G401 (cell line): ENCODE measurements around the gene OXA1L. TPM values are rescaled to one million over a fixed set of nuclear protein-coding genes. Genes with fewer than 3 reads are reported as not detected.
"Not testable (repeated sequence)": the region's sequence is repeated elsewhere in the genome, so short reads cannot be mapped to it uniquely, and the experiment has no call there.

Experiments
- DNase-seq: peaks from one replicate; pipeline ENCODE4 v3.0.0-alpha.2; 2015; ENCODE audit warnings: low spot score
- in situ Hi-C: cut with HindIII; loops from 2 replicates; pipeline ENCODE4 v1.10.0; 2016; ENCODE audit warnings: low sequenced_read_pairs, mixed read lengths
- total RNA-seq: library from RNA; depleted of rRNA; stranded (reverse); fragments of >200 nt; shearing (Covaris generic); gene quantifications from 2 replicates; pipeline ENCODE4 v1.2.3, GENCODE V29; 2014

OXA1L gene
- total RNA-seq, 1 experiment from 2014 or later = 240 TPM

DNA sequence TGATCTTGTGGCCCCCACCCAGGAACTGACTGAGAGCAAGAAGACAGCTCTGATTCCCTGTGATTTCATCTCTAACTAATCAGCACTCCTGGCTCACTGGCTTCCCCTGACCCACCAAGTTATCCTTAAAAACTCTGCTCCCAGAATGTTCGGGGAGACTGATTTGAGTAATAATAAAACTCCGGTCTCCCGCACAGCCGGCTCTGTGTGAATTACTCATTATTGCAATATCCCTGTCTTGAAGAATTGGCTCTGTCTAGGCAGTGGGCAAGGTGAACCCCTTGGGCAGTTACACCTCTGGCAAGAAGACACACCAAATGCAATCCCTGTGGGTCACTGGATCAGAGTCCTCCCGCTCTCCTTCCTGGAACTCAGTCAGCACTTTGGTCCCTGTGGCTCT, 27.5 kb downstream of the OXA1L start:
- no peak for DNase-seq
- in situ Hi-C loops = no loop called here

DNA sequence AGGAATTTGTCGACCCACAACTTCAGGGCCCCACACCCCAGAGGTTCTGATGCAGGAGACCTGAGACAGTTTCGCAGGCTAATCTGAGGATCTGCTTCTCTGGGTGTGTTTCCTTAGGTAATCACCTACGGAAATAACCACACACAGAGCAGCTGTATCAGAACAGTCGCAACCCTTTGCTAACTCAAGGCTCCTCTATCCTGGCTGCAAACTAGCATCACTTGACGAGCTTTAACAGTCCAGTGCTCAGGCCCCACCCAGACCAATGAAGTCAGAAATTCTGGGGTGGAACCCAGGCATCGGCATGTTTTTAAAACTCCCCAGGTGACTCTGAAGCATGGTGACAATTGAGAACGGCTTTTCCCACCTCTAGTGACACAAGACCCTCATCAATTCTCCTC, 28.1 kb downstream of the OXA1L start:
- no peak for DNase-seq
- in situ Hi-C loops = no loop called here

DNA sequence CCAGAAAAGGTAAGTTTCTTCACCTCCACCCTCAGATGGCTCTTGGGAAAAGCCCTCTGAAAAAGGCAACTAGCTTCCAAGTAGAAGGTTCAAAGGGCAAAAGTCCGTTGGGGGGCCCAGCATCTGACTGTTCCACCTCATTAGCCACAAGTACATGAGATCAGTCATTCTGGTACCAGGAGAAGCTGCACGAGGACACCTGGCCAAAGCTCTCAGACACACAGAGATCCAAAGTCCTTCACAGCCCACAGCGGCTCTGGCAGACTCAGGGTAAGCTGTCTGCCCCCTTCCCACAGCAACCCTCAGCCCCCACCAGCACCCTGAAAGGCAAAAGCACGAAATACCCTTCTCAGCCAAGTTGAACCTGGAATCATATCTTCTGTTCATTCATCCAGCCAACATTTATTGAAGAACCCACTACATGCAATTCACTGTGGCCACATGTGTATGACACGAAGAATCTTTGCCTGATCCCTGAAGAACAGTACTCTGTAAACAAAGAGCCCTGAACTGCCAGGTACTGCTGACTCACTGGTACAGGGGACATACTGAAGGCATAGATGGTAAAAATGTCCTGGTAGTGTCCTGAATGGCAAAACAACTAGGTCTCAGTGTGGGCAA, 29.7 kb downstream of the OXA1L start:
- DNase-seq = no peak
- in situ Hi-C loops = no loop called here

DNA sequence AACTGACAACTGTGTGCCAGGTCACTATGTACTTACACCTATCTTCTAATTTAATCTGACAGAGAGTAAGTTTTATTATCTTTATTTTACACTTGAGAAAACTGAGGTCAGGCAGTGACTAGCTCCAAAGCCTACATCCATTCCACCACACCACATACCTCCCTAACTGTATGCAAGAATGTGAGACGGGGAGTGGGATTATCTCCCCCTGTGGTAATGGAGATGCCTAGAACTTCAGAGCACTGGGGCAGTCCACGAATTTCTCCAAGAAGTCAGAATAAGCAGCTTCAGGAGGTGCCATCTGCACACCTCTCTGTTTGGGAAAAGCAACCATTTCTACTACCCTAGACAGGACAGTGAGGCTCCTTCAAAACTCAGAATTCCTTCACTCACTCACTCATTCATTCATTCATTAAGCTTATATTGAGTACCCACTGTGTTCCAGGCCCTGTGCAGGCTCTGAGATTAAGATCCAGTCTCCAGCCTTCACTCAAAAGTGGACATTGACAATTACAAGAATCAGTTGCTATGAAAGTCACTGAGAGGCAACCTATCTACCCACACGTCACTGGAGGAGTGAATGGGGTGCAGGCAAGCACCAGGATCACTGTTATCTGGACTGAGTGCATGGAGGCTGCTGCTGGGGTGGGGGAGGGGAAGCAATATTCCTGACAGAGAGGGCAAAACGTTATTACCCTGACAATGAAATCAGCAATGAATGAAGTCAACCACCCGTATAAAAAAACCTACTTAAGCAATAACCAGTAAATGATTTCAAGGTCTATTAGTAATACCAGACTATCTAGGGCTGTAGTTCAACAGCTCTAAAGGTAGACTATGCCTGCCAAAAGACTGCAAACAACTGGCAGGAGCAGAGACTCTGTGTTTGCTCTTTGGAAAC, 30.8 kb downstream of the OXA1L start:
- in situ Hi-C loops = no loop called here
- no peak for DNase-seq

DNA sequence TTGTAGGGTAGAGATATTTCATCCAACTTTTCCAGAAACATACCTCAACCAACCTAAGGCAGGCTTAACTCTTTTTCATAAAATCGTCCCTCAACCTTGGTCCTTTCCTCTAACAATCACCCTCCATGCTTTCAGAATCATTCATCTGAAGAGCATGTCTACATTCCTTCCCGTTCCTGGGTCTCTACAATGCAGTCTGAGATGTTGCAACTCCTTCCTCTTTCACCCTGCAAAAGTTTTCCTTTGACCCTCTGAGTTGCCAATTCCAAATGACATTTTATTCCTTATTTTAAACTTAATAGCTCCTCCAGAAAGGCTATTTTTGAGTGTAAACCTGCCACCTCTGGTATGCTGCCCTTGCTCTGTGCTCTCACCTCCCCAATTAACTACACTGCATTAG, 32.0 kb downstream of the OXA1L start:
- no peak for DNase-seq
- in situ Hi-C loops = no loop called here

DNA sequence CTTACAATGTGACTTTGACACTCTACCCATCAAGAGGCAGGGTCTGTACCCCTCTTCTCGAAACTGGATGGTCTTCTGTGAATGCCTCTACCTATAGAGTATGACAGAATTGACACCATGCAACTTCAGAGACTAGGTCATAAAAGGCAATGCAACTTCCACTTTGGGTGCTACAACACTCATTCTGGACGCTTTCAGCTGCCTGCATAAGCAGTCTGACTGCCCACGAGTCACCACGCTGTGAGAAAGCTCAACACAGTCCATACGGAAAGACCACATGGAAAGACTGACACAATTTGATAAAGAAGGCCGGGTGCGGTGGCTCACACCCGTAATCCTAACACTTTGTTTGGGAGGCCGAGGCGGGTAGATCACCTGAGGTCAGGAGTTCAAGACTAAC, 33.9 kb downstream of the OXA1L start:
- DNase-seq = no peak
- in situ Hi-C loops = no loop called here

DNA sequence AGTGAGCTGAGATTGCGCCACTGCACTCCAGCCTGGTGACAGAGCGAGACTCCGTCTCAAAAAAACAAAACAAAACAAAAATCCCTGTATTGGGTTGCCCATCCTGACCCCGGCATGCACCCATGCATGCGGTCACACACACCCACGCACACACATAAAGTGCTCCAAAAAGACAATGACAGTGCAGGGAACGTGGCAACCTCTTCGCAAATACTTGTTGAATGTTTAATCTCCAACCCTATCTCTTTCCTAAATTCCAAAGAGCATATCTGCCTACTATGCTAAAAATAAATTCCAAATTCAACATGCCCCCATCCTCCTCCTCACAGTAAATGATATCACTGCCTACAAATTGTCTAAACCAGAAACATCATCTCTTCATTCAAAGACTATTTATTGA, 35.2 kb downstream of the OXA1L start:
- in situ Hi-C loops = no loop called here
- no peak for DNase-seq

DNA sequence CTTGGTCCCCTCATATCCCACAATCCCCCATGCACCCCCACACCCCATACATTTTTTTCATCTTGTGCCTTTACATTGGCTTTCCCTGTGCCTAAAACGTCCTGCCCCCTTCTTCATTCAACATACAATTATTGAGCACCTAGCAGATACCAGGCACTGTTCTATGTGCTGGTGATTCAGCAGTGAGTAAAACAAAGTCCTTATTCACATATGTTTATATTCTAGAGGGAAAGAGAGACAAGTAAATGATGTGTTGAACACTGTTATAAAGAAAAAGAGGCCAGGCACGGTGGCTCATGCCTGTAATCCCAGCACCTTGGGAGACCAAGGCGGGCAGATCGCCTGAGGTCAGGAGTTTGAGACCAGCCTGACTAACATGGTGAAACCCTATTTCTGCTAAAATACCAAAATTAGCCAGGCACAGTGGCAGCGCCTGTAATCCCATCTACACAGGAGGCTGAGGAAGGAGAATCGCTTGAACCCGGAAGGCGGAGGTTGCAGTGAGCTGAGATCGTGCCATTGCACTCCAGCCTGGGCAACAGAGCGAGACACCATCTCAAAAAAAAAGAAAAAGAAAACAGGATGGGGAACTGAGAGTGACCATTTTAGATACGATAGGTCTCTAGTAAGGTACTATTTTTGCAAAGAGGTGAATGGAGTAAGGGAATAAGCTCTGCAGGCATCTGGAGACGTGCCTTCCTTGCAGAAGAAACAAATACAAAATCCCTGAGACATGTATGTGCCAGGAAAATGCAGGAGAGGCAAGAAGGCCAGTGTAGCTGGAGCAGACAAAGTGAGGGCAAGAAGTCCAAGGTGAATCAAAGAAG, 36.6 kb downstream of the OXA1L start:
- in situ Hi-C loops = no loop called here
- DNase-seq = no peak

DNA sequence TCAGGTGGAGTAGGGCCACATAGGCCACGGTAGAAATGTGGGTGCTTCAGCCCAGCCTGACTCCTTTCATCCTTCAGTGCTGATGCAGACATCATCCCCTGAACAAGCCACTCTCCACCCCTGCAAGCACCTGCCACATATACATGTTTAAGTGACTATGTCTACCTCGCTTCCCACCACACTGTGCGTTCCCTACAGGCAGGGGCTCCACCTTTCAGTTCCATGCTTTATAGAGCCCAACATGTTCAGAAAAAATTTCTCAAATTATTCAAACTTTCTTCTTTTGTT, 37.1 kb downstream of the OXA1L start:
- in situ Hi-C loops = no loop called here
- no peak for DNase-seq

DNA sequence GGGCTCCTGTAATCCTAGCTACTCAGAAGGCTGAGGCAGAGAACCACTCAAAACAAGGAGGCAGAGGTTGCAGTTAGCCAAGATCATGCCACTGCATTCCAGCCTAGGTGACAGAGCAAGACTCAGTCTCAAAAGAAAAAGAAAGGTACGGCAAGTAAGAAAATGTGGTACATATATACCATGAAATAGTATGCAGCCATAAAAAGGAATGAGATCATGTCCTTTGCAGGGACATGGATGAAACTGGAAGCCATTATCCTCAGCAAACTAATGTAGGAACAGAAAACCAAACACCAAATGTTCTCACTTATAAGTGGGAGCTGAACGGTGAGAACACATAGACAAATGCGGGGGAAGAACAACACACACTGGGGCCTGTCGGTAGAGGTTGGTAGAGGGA, 38.7 kb downstream of the OXA1L start:
- in situ Hi-C loops, DNase-seq: not testable (repeated sequence)

DNA sequence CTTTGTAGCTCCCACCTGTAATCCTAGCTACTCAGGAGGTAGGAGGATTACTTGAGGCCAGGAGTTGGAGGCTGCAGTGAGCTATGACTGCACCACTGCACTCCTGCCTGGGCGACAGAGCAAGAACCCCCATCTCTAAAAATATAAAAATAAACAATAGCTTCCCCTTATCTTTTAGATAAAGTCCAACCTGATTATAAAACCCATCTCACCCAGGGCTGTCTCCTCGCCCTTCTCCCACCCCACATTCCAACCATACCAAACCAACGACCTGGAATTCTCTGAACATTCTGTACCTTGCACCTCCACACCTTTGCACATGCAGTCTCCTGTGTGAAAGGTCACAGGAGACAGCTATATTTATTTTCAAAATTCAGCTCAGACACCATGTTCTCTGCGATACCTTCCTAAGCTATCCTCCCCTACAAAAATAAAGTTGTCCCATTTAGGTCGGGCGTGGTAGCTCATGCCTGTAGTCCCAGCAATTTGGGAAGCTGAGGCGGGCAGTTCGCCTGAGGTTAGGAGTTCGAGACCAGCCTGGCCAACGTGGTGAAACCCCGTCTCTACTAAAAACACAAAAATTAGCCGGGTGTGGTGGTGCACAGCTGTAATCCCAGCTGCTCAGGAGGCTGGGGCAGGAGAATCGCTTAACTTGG, 41.1 kb downstream of the OXA1L start:
- in situ Hi-C loops = no loop called here
- DNase-seq = no peak

DNA sequence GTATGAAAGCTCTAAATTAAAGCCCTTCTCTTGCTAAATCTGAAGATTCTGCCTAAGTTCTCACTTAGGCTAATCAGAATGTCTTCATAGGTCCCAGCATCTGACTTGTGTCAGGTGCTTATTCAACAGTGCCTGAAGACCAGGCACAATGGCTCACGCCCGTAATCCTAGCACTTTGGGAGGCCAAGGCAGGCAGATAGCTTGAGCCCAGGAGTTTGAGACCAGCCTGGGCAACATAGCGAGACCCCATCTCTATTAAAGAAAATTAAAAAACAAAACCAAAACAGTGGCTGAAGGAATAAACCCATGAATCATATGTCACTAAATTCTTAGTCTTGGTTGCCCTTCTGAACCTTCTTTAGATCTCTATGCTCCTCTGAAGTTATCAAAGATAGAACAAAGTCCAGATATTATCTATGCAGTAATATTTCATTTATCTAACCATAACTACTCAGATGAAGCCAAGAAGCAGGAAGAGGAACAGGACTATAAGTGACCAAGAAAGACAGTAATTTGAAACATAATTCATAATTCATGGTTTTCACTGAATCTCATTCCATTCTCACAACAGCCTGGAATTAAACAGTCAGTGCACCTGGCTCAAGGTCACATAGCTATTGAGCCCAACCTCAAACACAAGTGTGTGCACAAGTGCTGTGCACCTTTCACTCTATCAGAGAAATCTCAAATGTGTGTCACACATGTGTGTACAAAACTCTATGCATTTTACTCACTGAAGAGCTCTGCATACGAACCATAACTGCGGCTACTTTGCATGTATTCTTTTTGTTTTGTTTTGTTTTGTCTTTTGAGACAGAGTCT, 42.1 kb downstream of the OXA1L start:
- no peak for DNase-seq
- in situ Hi-C loops = no loop called here

DNA sequence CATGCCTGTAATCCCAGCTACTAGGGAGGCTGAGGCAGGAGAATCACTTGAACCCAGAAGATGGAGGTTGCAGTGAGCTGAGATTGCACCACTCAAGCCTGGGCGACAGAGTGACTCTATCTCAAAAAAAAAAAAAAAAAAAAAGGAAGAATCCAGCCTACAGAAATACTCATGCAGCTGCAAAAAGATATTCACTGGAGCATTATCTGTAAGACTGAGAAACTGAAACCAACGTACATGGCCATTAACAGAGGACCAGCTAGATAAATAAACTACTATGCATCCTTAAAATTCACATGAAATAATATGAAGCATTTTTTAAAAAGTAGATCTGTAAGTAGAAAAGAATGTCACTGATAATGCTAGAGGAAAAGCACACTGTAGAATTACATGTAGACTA, 45.2 kb downstream of the OXA1L start:
- no peak for DNase-seq
- in situ Hi-C loops = no loop called here

DNA sequence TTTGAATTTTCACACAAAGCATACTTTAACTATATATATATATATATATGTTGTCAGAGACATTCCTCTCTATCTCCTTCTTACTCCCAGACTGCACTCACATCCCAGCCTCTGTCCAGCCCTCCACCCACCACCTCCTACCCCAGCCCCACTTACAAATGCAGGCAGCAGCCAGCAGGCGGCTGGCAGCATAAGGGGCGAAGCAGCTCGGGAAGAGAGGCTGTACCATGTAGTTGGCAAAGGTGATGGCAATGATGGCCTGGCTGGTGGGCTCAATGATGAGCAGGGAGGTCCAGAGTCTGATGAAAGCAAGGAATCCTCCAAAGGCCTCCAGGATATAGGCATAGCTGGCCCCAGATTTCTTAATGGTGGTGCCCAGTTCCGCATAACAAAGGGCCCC, 46.3 kb downstream of the OXA1L start:
- in situ Hi-C loops = no loop called here
- no peak for DNase-seq

DNA sequence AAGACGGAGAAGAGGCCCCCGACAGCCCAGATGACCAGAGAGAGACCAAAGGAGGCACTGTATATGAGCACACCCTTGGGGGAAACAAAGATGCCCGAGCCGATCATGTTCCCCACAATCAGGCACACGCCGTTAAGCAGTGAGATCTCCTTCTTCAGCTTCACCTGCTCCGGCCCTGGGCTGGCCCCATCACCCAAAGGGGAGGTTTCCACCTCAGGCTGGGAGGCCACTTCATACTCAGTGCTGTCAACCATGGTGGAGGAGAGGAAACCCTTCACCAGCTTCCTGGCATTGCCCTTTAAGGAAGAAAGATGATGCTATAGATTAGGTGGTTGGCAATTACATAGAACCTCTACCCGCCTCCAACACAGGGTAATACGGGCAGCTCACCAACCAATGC, 46.7 kb downstream of the OXA1L start:
- in situ Hi-C loops = no loop called here
- DNase-seq = no peak

DNA sequence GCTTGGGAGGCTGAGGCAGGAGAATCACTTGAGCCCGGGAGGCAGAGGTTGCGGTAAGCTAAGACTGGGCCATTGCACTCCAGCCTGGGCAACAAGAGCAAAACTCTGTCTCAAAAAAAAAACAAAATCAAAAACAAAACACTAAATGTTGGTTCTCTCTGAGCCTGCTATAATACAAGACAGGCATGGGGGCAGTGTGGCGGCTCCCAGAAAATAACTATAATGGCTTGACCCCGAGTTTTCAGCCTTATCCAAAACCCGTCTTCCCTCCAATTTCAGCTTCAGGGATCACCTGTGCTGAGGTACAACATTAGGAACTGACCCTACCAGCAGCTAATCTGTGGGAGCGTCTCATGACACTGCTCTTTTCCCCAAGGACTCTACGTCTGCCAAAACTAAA, 47.9 kb downstream of the OXA1L start:
- in situ Hi-C loops = no loop called here
- no peak for DNase-seq

DNA sequence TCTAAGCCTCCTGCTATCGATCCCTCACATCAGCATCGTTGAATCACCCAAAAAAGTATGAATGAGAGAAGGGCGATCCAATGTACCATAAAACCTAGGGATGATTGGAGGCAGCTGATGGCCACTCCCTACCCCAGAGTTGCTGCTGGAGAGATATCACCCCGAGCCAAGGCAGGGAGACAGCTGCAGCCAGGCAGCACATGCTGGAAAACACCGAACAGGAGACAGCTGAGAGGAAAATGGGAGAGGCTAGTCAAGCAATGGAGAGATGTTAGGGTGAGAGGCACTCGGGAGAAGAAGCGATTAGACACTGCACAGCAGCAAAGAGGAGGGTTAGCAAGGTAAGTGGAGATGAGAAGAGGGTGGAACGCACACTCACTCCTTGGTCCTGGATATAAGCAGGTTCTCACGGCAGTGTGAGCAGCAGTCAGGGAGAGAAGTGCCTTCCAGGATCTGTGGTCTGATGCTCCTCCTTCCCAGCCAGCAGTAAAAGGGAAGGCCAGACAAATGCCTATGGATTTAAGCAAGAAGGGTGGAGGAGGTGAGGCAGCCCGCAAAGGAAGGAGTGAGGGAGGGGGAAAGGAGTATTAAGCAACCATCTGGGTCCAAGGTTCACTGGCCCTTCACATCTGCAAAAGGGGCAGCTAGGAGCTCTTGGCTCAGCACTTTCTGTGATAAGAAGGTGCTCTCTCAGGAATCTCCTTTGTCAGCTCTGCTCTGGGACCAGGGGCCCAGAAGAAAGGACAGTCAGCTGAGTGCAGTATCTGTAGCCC, 48.6 kb downstream of the OXA1L start, which contains the start of gene SLC7A7:
TSS of gene SLC7A7 (minus strand) at position 495 of the 773 bp plus-strand sequence. CDS start 2,037 bp downstream, outside the sequence.
- DNase-seq = no peak
- in situ Hi-C loops = no loop called here
